K562 (cell line): ENCODE results near the gene L3MBTL3. TPM values are rescaled to one million over a fixed set of nuclear protein-coding genes. Genes with fewer than 3 reads are reported as not detected.
A peak's percentile ranks its signal among the peaks of the same experiment; 100 is the strongest.

Experiments used
- GTF2E2 ChIP-seq: fragments of 200-800 bp; sonication (Bioruptor generic); IDR thresholded peaks from 2 replicates; pipeline ENCODE4 v1.6.1; 2016; ENCODE audit warnings: missing genetic modification characterization, missing compliant biosample characterization
- ZKSCAN8 ChIP-seq: fragments of 200-800 bp; sonication (Bioruptor generic); IDR thresholded peaks from 2 replicates; pipeline ENCODE4 v1.6.1; 2016; ENCODE audit warnings: missing genetic modification characterization, missing compliant biosample characterization
- ZNF584 ChIP-seq: fragments of 200-800 bp; sonication (Bioruptor generic); IDR thresholded peaks from 2 replicates; pipeline ENCODE4 v1.6.1; 2016; ENCODE audit warnings: low read depth, mild to moderate bottlenecking, missing genetic modification characterization, missing compliant biosample characterization
- polyA plus RNA-seq, 8 experiments: library from polyadenylated mRNA; depleted of rRNA in 4 of 8; stranded (reverse) in 5 of 8; unstranded in 3 of 8; fragments of >200 nt; fragmentation: Nextera tagmentation in 2 of 8; fragmentation: Illumina TruSeq in 1 of 8; extraction: Ambion mirVana in 2 of 8; extraction: Trizol in 1 of 8; gene quantifications; 2 replicates each; pipeline versions ENCODE4 v1.2.1 to v1.2.3, GENCODE V29; 2011 to 2014; ENCODE audit warnings: inconsistent platforms in 1 of 8, missing spikeins in 1 of 8
- total RNA-seq, 7 experiments: library from RNA; depleted of rRNA in 6 of 7; stranded (reverse); fragments of >200 nt in 6 of 7; fragmentation: Illumina TruSeq in 2 of 7; extraction: Trizol in 2 of 7; gene quantifications; 2 replicates each; pipeline versions ENCODE4 v1.2.1 to v1.2.3, GENCODE V29; 2011 to 2021; ENCODE audit warnings: low replicate concordance in 1 of 7
- TF ChIP-seq, protein P1 (sequence below): fragments of 450-650 bp; IDR thresholded peaks from 2 replicates; pipeline ENCODE4 v1.7.1; 2018; ENCODE audit warnings: mild to moderate bottlenecking, low read depth; ENCODE audit not compliant: partially characterized antibody
- TF ChIP-seq, protein P2 (sequence below), 2 experiments: IDR thresholded peaks; 2 replicates each; pipeline ENCODE4 v1.6.1; 2012; ENCODE audit warnings: improper control_type of control experiment in 2 of 2, low read depth in 2 of 2, low read length in 2 of 2, borderline replicate concordance in 1 of 2

Gene L3MBTL3
- total and polyA plus RNA-seq, 9 of the 15 experiments (the other 6 are each of a cell fraction or from before 2014, with no cell fraction given) = 0.83 to 6.9 (median 5.4) TPM

DNA sequence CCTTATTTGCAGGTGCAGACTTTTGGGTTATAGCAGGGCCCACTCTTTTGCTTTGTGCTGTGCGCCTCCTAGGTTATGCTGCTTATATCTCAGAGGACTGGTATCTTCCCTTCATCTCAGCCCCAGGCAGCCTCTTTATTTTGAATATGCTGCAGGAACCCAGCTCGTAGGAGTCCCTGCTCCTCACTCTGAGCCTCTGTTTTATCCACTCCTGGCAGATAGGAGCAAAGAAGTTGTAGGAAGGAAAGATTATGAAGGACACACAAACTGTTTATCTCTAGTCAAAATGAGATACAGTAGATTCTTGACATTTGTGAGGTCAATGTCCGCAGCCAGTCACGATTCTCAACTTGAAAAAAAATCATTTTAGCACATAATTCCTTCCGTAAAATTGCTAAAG, 15.6 kb downstream of the L3MBTL3 start (continued):
- 0 out of 2 replicates have a peak, but pooled peaks have one; percentile 5 for TF ChIP-seq GTF2E2 (tag)
- TF ChIP-seq, protein P1, sequence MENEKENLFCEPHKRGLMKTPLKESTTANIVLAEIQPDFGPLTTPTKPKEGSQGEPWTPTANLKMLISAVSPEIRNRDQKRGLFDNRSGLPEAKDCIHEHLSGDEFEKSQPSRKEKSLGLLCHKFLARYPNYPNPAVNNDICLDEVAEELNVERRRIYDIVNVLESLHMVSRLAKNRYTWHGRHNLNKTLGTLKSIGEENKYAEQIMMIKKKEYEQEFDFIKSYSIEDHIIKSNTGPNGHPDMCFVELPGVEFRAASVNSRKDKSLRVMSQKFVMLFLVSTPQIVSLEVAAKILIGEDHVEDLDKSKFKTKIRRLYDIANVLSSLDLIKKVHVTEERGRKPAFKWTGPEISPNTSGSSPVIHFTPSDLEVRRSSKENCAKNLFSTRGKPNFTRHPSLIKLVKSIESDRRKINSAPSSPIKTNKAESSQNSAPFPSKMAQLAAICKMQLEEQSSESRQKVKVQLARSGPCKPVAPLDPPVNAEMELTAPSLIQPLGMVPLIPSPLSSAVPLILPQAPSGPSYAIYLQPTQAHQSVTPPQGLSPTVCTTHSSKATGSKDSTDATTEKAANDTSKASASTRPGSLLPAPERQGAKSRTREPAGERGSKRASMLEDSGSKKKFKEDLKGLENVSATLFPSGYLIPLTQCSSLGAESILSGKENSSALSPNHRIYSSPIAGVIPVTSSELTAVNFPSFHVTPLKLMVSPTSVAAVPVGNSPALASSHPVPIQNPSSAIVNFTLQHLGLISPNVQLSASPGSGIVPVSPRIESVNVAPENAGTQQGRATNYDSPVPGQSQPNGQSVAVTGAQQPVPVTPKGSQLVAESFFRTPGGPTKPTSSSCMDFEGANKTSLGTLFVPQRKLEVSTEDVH = no peak
- TF ChIP-seq, protein P2, sequence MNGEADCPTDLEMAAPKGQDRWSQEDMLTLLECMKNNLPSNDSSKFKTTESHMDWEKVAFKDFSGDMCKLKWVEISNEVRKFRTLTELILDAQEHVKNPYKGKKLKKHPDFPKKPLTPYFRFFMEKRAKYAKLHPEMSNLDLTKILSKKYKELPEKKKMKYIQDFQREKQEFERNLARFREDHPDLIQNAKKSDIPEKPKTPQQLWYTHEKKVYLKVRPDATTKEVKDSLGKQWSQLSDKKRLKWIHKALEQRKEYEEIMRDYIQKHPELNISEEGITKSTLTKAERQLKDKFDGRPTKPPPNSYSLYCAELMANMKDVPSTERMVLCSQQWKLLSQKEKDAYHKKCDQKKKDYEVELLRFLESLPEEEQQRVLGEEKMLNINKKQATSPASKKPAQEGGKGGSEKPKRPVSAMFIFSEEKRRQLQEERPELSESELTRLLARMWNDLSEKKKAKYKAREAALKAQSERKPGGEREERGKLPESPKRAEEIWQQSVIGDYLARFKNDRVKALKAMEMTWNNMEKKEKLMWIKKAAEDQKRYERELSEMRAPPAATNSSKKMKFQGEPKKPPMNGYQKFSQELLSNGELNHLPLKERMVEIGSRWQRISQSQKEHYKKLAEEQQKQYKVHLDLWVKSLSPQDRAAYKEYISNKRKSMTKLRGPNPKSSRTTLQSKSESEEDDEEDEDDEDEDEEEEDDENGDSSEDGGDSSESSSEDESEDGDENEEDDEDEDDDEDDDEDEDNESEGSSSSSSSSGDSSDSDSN (IDR thresholded peaks at IDR 0.05; ENCODE audit: borderline replicate concordance in 1 of 2, low read depth in 2 of 2, low read length in 2 of 2) = no peak
- no peak for TF ChIP-seq ZKSCAN8 (CRISPR knock-in tag)
- TF ChIP-seq ZNF584 = no peak
- TF ChIP-seq, all 486 proteins: peak for 10
